Activated naive CD4-positive, alpha-beta T cell treated with anti-CD3 and anti-CD28 coated beads for 36 hours (primary cell): ENCODE results near the gene SCYL1. TPM values are rescaled to one million over a fixed set of nuclear protein-coding genes. Genes with fewer than 3 reads are reported as not detected.

Experiments
- CTCF ChIA-PET: fragments of 350-600 bp; sonication (Branson Sonifier 250); formaldehyde crosslinking; loops from one replicate; lab custom pipeline; 2021; ENCODE audit warnings: antibody characterized with exemption; lab: Charles Lee
- DNase-seq: peaks from one replicate; pipeline ENCODE4 v3.0.0-alpha.2; 2020
- H3K27ac Mint-ChIP-seq: one replicate; pipeline ENCODE4 v1.8.0; 2021; ENCODE audit warnings: mild to moderate bottlenecking, mixed read lengths
- H3K27me3 Mint-ChIP-seq: one replicate; pipeline ENCODE4 v1.8.0; 2021; ENCODE audit warnings: low read depth, mixed read lengths
- H3K36me3 Mint-ChIP-seq: one replicate; pipeline ENCODE4 v1.8.0; 2021; ENCODE audit warnings: low read depth, mixed read lengths
- H3K4me1 Mint-ChIP-seq: one replicate; pipeline ENCODE4 v1.8.0; 2021; ENCODE audit warnings: low read depth, mixed read lengths
- H3K4me3 Mint-ChIP-seq: one replicate; pipeline ENCODE4 v1.8.0; 2021; ENCODE audit warnings: mild to moderate bottlenecking, moderate library complexity, mixed read lengths
- H3K9me3 Mint-ChIP-seq: one replicate; pipeline ENCODE4 v1.8.0; 2021; ENCODE audit warnings: mixed read lengths
- intact Hi-C: fragments of 100-400 bp; cut with micrococcal nuclease; formaldehyde crosslinking; loops from one replicate; pipeline ENCODE4 v1.15.1; 2023
- total RNA-seq, 2 experiments: library from RNA; stranded (reverse); gene quantifications; one replicate each; pipeline ENCODE4 v1.2.3, GENCODE V29; 2021

The SCYL1 gene
- total RNA-seq, 2 experiments from 2014 or later, result 57.9 to 58.3 TPM

DNA sequence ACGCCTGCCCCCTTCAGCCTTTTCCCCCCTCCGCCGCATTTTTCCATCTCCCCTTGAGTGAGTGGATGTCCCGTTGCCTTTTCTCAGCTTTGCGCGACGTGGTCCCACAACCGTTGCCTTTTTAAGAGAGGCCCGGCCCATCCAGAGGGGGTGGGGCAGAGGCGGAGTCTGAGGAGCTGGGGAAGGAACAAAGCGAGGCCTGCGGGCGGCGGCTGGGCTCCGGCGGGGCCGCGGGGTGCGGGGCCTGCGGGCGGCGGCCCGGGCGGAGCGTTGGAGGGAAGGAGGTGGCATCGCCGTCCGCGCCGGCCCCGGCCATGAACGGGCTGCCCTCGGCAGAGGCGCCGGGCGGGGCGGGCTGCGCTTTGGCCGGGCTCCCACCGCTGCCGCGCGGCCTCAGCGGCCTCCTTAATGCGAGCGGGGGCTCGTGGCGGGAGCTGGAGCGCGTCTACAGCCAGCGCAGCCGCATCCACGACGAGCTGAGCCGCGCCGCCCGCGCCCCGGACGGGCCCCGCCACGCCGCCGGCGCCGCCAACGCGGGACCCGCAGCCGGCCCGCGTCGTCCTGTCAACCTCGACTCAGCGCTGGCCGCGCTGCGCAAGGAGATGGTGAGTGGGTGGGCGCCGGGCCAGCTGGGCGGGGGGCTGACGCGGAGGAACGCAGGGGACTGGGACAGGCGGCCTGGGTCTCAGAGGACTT is 47.6 kb downstream of the SCYL1 start, which contains the start of gene FAM89B:
Gene FAM89B, plus strand, starts transcription at position 183 of the 696 bp plus-strand sequence. Its CDS starts 132 bp downstream, at position 315.
- Mint-ChIP-seq H3K4me1 (peaks cover 55% of the 10 kb centered on the region), H3K36me3 (peaks cover 19% of the 10 kb centered on the region), H3K27ac (peak within 1 kb of the TSS; percentile 91), H3K4me3 (peak within 1 kb of the TSS; percentile 87), H3K27me3 (no peaks in the 10 kb centered on the region), H3K9me3 (no peaks in the 10 kb centered on the region)
- intact Hi-C loops, result loop anchor here (5.0 kb wide), 4 partner anchors 205 to 715 kb away; partner anchors contain the start of genes BANF1, EIF1AD and RAB1B
- DNase-seq, result peak; percentile 94
- CTCF ChIA-PET, result interaction anchor here (0.7 to 6.0 kb wide), 12 partner anchors 12 to 154 kb away, joined by 3 to 86 read pairs (median 5); partner anchors contain the start of genes MAP3K11 and PCNX3

DNA sequence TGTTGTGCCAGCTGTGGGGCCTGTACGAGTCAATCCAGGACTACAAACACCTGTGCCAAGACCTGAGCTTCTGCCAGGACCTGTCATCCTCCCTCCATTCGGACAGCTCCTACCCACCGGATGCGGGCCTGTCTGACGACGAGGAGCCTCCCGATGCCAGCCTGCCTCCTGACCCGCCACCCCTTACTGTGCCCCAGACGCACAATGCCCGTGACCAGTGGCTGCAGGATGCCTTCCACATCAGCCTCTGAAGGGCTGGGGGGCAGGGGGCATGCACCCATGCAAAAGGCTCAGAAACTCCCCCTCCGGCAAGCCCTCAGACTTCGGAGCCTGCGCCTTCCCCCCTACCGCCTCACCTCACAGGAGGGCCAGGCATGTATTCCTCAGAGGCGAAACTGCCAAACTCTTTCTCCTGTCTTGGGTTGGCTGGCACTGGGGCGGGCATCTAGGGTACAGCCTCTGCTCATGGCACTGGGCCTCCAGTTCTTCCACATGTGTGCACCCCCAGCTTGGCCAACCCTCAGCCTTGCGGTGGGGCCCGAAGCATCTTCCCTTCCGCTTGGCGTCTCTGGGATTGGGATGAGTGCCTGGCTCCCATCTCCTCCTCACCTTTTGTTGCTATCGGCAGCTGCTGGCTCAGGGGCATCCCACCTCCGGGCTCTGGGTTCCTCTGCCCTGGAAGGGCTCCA is 48.7 kb downstream of the SCYL1 start:
- peak; percentile 44 for DNase-seq
- CTCF ChIA-PET, result interaction anchor here (0.9 to 6.0 kb wide), 10 partner anchors 14 to 43 kb away, joined by 3 to 86 read pairs (median 8); partner anchors contain the start of genes MAP3K11 and PCNX3
- peaks cover 18% of the 10 kb centered on the region for H3K36me3 Mint-ChIP-seq
- intact Hi-C loops, result loop anchor here (1.0 to 5.0 kb wide), 9 partner anchors 15 to 716 kb away; partner anchors contain the start of genes BANF1, EIF1AD, PCNX3 and RAB1B
- H3K27me3 Mint-ChIP-seq, result no peaks in the 10 kb centered on the region
- no peaks in the 10 kb centered on the region for H3K9me3 Mint-ChIP-seq
- peaks cover 58% of the 10 kb centered on the region for H3K4me1 Mint-ChIP-seq
- H3K27ac Mint-ChIP-seq, result peak overlapping the region; percentile 83
- H3K4me3 Mint-ChIP-seq, result peak overlapping the region; percentile 72

DNA sequence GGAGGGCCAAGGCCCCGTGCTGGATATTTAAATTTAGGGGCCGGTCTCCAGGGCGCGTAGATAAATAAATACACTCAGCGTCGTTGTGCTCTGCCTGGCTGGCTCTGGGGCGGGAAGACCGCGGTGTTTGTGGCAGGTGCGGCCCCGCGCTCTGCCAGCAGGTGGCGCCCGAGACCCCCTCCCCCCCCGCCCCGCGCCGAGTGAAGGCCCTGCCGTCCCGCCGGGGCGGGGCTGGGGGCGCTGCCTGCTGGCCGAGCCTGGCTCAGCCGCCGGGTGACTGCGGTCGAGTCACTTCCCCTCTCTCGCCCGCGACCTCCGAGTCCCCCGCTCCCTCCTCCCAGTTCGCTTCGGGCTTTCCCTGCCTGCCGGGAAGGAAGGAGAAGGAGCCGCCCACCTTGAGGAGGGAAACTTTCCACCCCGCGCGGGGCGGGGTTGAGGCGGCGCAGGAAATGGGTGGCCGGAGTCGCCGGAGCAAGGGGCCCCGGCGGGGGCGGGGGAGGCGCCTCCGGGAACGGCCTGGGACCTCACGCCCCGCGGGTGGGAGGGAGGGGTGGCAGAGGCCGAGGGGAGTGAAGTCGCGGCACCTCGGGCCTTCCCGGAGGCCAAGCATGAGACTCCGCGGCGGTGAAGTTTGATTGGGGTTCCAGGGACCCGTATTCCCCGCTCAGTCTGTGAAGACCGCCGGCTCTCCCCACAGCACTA is 49.4 kb downstream of the SCYL1 start:
- intact Hi-C loops, result loop anchor here (1.0 to 5.0 kb wide), 9 partner anchors 14 to 717 kb away; partner anchors contain the start of genes BANF1, EIF1AD, PCNX3 and RAB1B
- H3K4me1 Mint-ChIP-seq, result peaks cover 57% of the 10 kb centered on the region

DNA sequence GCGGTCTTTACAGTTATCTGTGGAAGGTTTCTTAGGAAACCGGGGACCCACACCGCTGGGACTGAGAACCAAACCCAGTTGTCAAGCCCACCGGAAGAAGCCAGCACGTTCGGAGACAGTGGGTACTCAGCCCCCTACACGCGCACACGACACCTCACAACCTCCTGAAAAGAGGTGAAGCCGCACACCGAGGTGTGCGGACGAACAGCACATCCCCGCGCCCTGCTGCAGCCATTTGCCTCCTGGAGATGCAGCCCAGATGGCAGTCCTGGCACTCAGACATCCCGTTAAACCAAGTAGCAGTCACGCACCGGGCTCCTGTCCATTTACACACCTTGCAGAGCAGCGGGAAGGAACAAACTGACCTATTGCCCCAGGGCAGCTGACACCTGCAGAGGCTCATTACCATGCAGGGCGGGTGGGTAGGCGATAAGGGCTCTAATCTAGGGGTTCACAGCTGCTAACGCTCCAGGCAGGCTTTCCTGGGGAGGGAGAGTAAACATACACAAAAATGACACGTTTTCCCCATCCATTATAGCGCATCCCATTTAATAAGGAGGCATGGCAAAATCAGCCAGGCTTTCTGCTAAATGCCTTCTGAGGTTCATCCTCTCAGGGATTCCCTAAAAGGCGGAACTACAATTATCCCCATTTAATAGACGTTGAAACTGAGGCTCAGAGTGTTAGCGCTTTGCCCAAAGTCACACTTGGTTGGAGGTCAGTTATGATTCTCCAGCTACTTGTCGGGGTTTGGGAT is 50.1 kb downstream of the SCYL1 start:
- Mint-ChIP-seq H3K9me3 (no peaks in the 10 kb centered on the region), H3K27ac (peak overlapping the region; percentile 85), H3K4me1 (peaks cover 57% of the 10 kb centered on the region), H3K36me3 (peaks cover 15% of the 10 kb centered on the region), H3K4me3 (peak overlapping the region; percentile 91), H3K27me3 (no peaks in the 10 kb centered on the region)
- intact Hi-C loops, result loop anchor here (1.0 to 5.0 kb wide), 9 partner anchors 13 to 718 kb away; partner anchors contain the start of genes BANF1, EIF1AD, PCNX3 and RAB1B
- CTCF ChIA-PET, result interaction anchor here (0.7 to 3.4 kb wide), 6 partner anchors 9 to 193 kb away, joined by 3 to 46 read pairs (median 6); partner anchors contain the start of genes KCNK7 and SLC25A45
- no peak for DNase-seq

More for the DNA sequence above, 49.4 kb downstream of the SCYL1 start:
- peak overlapping the region; percentile 85 for H3K27ac Mint-ChIP-seq
- H3K4me3 Mint-ChIP-seq, result peak overlapping the region; percentile 91
- H3K36me3 Mint-ChIP-seq, result peaks cover 15% of the 10 kb centered on the region
- H3K9me3 Mint-ChIP-seq, result no peaks in the 10 kb centered on the region
- CTCF ChIA-PET, result interaction anchor here (1.8 to 6.0 kb wide), 4 partner anchors 15 to 33 kb away, joined by 4 to 86 read pairs (median 18); no protein-coding TSS in a partner anchor
- DNase-seq, result peak; percentile 96
- H3K27me3 Mint-ChIP-seq, result no peaks in the 10 kb centered on the region

DNA sequence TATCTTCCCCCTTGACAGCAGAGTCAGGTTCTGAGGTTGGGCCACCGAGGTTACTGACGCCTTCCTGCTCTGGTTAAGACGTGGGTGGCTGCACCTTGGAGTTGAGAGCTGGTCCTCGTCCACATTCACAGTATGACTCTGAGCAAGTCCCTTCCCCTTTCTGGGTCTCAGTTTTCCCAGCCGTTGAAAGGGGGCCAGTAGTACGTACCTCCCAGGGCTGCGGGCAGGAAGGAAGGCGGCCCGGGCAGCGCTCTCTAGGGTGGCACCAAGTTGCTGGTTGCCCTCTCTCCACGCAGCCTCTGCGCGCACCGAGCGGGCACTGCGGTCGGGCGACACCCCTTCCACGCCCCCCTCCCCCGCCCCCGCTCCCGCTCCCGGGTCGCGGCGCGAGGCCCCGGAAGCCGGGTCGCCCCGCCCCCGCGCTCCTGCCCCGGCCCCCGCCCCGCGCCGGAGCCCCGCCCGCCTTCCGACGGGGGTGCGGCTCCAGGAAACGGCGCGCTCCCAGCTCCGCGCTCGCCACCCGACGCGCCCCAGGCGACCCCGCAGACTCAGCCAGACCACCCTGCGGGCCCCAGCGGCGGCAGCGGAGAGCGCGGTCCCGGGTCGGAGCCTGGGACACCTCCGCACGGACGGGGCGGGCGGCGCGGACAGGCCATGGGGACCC is 50.8 kb downstream of the SCYL1 start, which contains the start of gene EHBP1L1:
Gene EHBP1L1, plus strand, starts transcription at position 486 of the 664 bp plus-strand sequence. CDS start 250 bp downstream, outside the sequence.
- H3K4me1 Mint-ChIP-seq, result peaks cover 54% of the 10 kb centered on the region
- H3K27ac Mint-ChIP-seq, result peak within 1 kb of the TSS; percentile 85

DNA sequence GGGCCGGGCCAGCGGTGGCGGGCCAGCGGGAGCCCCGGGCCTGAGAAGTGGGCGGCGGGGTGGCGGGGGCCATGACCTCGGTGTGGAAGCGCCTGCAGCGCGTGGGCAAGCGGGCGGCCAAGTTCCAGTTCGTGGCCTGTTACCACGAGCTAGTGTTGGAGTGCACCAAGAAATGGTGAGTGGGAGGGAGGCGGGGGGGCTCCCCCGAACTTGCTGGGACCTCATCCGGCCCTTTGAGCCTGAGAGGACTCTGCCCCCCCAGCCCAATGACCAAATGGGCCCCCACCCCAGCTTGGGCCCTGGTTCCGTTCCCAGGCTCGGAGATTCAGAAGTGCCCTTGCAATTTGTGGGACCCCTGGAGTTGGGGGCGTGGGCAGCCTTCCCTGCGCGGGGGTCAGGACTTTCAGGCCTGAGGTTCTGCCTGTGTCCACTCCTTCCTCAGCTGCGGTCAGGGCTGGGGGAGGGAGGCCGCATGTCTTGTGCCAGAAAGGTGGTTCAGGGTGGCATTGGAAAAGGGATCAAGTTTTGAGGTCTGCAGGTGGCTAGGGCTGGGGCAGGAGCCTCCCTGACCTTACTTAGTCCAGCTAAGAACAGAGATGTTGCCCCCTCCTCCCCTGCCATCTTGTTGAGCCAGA is 51.5 kb downstream of the SCYL1 start:
- Mint-ChIP-seq H3K27me3 (no peaks in the 10 kb centered on the region), H3K4me3 (peak overlapping the region; percentile 83), H3K9me3 (no peaks in the 10 kb centered on the region), H3K4me1 (peaks cover 51% of the 10 kb centered on the region), H3K27ac (peak overlapping the region; percentile 77), H3K36me3 (peaks cover 14% of the 10 kb centered on the region)
- DNase-seq, result peak; percentile 45
- CTCF ChIA-PET, result interaction anchor here (0.7 to 3.4 kb wide), 7 partner anchors 9 to 194 kb away, joined by 3 to 46 read pairs (median 7); partner anchors contain the start of genes PCNX3 and SLC25A45
- intact Hi-C loops, result no loop called here

More for the DNA sequence above, 50.8 kb downstream of the SCYL1 start, which contains the start of gene EHBP1L1:
- no peaks in the 10 kb centered on the region for H3K27me3 Mint-ChIP-seq
- no peaks in the 10 kb centered on the region for H3K9me3 Mint-ChIP-seq
- intact Hi-C loops, result loop anchor here (2.0 kb wide), 1 partner anchor 77 kb away; no protein-coding TSS in a partner anchor
- CTCF ChIA-PET, result interaction anchor here (0.7 to 3.4 kb wide), 8 partner anchors 9 to 194 kb away, joined by 3 to 46 read pairs (median 5); partner anchors contain the start of genes KCNK7 and SLC25A45
- H3K36me3 Mint-ChIP-seq, result peaks cover 13% of the 10 kb centered on the region
- DNase-seq, result peak; percentile 79
- peak within 1 kb of the TSS; percentile 91 for H3K4me3 Mint-ChIP-seq

DNA sequence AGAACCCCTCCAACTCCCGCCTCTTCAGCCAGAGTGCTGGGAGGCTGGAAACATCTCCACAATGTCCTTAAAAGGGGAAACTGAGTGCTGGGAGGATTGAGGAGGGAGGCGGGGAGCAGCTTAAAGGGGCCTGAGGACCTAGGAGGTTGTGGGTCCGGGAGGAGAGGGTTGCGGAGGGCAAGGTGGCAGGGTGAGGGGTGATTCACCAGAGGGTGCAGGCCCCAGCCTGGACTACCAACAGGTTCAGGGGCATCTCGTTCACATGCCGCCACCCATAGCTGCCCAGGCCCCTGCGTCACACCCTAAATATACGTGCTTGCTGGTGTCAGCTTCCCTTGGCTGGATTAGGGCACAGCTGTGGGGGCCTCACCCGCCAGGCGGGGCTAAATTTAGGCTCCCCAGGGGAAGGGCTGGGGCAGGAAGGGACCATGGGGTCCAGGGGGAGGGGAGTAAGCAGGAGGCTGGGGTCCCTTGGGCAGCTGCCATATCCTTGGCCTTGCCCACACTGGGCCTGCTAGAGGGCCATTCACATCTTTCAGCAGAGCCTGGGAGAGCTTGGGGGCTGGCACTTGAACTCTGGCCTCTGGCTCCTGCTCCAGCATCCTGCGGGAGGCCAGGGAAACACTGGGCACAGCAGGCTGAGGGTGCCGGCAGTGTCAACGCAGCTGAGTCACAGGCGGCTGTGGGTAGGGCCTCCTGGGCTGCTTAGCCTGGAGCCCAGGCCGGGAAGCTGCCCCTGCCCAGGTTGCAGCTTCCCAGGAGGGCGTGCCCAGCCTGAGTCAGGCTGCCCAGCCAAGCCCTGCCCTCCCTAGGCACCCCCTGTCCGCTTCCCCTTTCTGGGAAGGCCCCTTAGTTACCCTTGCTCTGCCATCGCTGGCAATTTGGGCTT is 52.2 kb downstream of the SCYL1 start:
- H3K4me3 Mint-ChIP-seq, result peak overlapping the region; percentile 83
- DNase-seq, result peak; percentile 64
- peaks cover 43% of the 10 kb centered on the region for H3K4me1 Mint-ChIP-seq
- CTCF ChIA-PET, result interaction anchor here (0.5 to 3.4 kb wide), 7 partner anchors 11 to 210 kb away, joined by 4 to 46 read pairs (median 7); partner anchors contain the start of gene PCNX3
- intact Hi-C loops, result no loop called here
- H3K36me3 Mint-ChIP-seq, result peaks cover 10% of the 10 kb centered on the region
- peak overlapping the region; percentile 77 for H3K27ac Mint-ChIP-seq
- no peaks in the 10 kb centered on the region for H3K9me3 Mint-ChIP-seq
- no peaks in the 10 kb centered on the region for H3K27me3 Mint-ChIP-seq

DNA sequence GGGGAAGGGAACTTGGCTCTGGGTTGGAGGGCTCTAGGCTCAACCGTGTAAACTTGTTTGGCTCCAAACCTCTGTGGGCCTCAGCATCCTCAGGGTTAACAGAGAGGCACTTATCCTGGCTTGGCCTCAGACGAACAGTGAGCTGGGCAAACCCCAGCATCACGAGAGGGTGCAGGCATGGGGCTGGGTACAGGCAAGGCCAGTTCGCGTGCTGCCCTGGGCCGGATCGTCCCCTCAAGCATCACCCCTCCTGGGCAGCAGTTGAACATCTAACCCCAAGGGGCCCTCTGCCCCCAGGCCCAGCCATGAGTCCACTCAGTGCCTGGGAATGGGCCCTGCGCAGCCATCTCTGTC is 52.9 kb downstream of the SCYL1 start:
- Mint-ChIP-seq H3K4me1 (peaks cover 41% of the 10 kb centered on the region), H3K27ac (peak overlapping the region; percentile 26), H3K27me3 (no peaks in the 10 kb centered on the region), H3K9me3 (no peaks in the 10 kb centered on the region), H3K36me3 (peaks cover 10% of the 10 kb centered on the region), H3K4me3 (peak overlapping the region; percentile 22)
- intact Hi-C loops, result no loop called here
- CTCF ChIA-PET, result interaction anchor here (0.5 to 3.4 kb wide), 5 partner anchors 11 to 570 kb away, joined by 4 to 46 read pairs (median 5); no protein-coding TSS in a partner anchor
- DNase-seq, result no peak

DNA sequence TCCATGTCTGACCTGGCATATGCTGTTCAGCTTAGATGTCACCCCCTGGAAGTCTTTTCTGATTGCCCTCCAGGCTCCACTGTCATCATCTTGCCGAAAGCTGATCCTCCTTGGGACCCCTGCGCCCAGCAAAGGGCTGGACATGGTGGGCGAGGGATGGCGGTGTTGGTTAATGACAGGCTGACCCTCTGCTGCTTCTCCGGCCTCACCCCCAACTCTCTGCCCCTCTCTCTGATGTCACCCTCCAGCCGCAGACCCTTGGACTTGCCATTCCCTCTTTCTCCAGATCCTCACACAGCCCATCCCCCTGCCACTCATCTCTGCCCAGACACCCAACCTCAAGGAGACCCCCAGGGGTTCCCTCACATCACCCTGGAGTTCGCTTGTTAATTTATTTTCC is 53.3 kb downstream of the SCYL1 start:
- H3K4me1 Mint-ChIP-seq, result peaks cover 38% of the 10 kb centered on the region
- no peak for DNase-seq
- H3K9me3 Mint-ChIP-seq, result no peaks in the 10 kb centered on the region
- H3K4me3 Mint-ChIP-seq, result peak overlapping the region; percentile 22
- H3K27me3 Mint-ChIP-seq, result no peaks in the 10 kb centered on the region
- peak overlapping the region; percentile 26 for H3K27ac Mint-ChIP-seq
- intact Hi-C loops, result no loop called here
- CTCF ChIA-PET, result interaction anchor here (0.6 to 3.4 kb wide), 4 partner anchors 10 to 570 kb away, joined by 4 to 46 read pairs (median 14); no protein-coding TSS in a partner anchor
- peaks cover 10% of the 10 kb centered on the region for H3K36me3 Mint-ChIP-seq
